ENCODE data around the gene GDI1. TPM values are rescaled to one million over a fixed set of nuclear protein-coding genes. Genes with fewer than 3 reads are reported as not detected.

GDI1 gene
- total RNA-seq, 1 donor: 106 TPM

- H3K4me3 ChIP-seq (ENCODE audit: low read depth, low read length): no peak overlapping the region
- DNase-seq (ENCODE audit: low read depth): no peak
- TF ChIP-seq, protein P1, sequence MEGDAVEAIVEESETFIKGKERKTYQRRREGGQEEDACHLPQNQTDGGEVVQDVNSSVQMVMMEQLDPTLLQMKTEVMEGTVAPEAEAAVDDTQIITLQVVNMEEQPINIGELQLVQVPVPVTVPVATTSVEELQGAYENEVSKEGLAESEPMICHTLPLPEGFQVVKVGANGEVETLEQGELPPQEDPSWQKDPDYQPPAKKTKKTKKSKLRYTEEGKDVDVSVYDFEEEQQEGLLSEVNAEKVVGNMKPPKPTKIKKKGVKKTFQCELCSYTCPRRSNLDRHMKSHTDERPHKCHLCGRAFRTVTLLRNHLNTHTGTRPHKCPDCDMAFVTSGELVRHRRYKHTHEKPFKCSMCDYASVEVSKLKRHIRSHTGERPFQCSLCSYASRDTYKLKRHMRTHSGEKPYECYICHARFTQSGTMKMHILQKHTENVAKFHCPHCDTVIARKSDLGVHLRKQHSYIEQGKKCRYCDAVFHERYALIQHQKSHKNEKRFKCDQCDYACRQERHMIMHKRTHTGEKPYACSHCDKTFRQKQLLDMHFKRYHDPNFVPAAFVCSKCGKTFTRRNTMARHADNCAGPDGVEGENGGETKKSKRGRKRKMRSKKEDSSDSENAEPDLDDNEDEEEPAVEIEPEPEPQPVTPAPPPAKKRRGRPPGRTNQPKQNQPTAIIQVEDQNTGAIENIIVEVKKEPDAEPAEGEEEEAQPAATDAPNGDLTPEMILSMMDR (IDR thresholded peaks at IDR 0.05; ENCODE audit: insufficient read depth, low read depth, low read length): no peak
Measured at GRCh38 chrX:154463611-154464220, 26.8 kb downstream of the GDI1 start.

- no peak overlapping the region for H3K4me3 ChIP-seq (ENCODE audit: low read depth, low read length)
- TF ChIP-seq, protein P1 (IDR thresholded peaks at IDR 0.05; ENCODE audit: insufficient read depth, low read depth, low read length): no peak
- no peak for DNase-seq (ENCODE audit: low read depth)
Measured at GRCh38 chrX:154464806-154465365, 27.9 kb downstream of the GDI1 start.

- TF ChIP-seq, protein P1 (IDR thresholded peaks at IDR 0.05; ENCODE audit: insufficient read depth, low read depth, low read length): no peak
- H3K4me3 ChIP-seq (ENCODE audit: low read depth, low read length): no peak overlapping the region
Measured at GRCh38 chrX:154465601-154466000, 28.6 kb downstream of the GDI1 start.

GRCh38 chrX:154466036-154466435 lies 29.1 kb downstream of the GDI1 start:
- TF ChIP-seq, protein P1 (IDR thresholded peaks at IDR 0.05; ENCODE audit: insufficient read depth, low read depth, low read length): no peak
- DNase-seq (ENCODE audit: low read depth): no peak
- no peak overlapping the region for H3K4me3 ChIP-seq (ENCODE audit: low read depth, low read length)

More at GRCh38 chrX:154465601-154466000, 28.6 kb downstream of the GDI1 start:
- DNase-seq (ENCODE audit: low read depth): no peak

DNA sequence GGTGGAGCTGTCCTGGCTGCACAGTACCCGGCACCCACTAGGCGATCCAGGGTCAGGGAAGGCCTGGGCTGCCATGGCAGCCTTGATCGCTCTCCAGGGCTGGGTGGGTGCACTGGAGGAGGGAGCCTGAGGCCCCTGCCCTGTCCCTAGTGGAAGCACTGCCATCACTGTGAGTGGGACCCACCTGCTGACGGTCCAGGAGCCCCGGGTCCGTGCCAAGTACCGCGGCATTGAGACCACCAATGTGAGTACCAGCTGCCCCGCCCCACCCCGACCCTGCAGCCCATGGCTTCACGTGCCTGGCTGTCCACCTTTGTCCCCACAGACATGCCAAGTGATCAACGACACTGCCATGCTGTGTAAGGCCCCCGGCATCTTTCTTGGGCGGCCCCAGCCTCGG lies 30.0 kb downstream of the GDI1 start:
- no peak for DNase-seq (ENCODE audit: low read depth)
- TF ChIP-seq, protein P1 (IDR thresholded peaks at IDR 0.05; ENCODE audit: insufficient read depth, low read depth, low read length): no peak
- no peak overlapping the region for H3K4me3 ChIP-seq (ENCODE audit: low read depth, low read length)

DNA sequence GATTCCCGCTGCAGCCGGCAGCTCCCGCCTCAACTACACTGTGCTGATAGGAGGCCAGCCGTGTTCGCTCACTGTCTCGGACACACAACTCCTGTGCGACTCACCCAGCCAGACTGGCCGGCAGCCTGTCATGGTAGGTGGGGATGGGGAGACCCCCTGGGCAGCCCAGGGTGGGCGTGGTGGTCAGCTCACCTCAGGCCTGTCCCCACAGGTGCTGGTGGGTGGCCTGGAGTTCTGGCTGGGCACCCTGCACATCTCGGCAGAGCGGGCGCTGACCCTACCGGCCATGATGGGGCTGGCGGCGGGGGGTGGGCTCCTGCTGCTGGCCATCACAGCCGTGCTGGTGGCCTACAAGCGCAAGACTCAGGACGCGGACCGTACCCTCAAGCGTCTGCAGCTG lies 30.6 kb downstream of the GDI1 start:
- no peak for DNase-seq (ENCODE audit: low read depth)
- TF ChIP-seq, protein P1 (IDR thresholded peaks at IDR 0.05; ENCODE audit: insufficient read depth, low read depth, low read length): no peak

GRCh38 chrX:154468217-154468616 lies 31.3 kb downstream of the GDI1 start:
- no peak overlapping the region for H3K4me3 ChIP-seq (ENCODE audit: low read depth, low read length)
- DNase-seq (ENCODE audit: low read depth): no peak
- TF ChIP-seq, protein P1 (IDR thresholded peaks at IDR 0.05; ENCODE audit: insufficient read depth, low read depth, low read length): no peak

More for the DNA sequence above, 30.6 kb downstream of the GDI1 start:
- no peak overlapping the region for H3K4me3 ChIP-seq (ENCODE audit: low read depth, low read length)
